Fibroblast of pulmonary artery (primary cell): ENCODE results near the gene DNLZ.

Experiments
- DNase-seq: peaks from one replicate; pipeline ENCODE4 v3.0.0-alpha.2; 2010; ENCODE audit warnings: low read depth
- H3K4me3 ChIP-seq: replicated peaks from 2 replicates; pipeline ENCODE4 v1.5.1; 2011; ENCODE audit warnings: low read depth, mild to moderate bottlenecking, control low read depth, low read length, moderate library complexity
- TF ChIP-seq, protein P1 (sequence below): IDR thresholded peaks from 2 replicates; pipeline ENCODE4 v1.5.1; 2011; ENCODE audit warnings: mild to moderate bottlenecking, control low read depth, low read length, inconsistent platforms; ENCODE audit errors: missing control alignments

The DNLZ gene

DNA sequence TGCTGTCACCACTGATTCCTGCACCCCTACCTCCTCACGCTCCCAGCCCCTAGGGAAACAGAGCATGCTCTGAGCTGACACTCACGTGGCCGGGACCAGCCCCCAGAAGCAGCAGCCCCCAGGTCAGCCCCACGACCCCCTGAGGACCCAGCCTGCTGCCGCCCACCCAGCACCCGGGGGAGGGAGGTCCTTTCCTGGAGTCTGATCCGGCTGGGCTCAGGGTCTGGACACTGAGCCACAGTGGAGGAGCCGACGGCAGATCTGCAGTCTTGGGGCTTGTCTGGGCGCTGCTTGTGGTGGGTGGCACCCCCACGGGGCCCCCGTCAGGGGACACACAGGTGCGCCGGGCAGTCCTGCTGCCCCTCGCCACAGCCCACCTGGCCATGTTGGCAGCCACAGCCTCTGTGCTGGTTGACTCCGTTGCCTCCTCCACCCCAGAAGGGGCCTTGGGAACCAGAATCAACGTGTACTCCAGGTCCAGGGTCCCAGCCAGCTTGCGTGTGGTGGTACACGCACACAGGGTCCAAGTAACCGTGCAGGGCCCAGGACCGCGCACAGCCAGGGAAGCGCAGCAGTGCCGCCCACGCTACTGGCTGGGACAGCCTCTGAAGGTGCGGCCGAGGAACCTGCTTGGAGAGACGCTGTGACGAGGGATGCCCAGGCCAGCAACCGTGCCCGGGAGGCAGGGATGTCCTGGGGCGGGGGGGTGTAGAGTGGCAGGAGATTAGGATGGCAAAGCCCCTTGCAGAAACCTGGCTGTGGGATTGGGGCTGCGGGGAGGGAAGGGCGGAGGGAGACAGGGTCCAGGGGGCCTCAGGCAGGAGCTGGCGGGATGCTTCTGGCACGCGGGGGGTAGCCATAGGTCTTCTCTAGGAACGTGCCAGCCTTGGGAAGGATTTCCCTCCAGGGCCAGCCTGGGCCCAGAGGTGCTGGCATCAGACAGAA is 3.5 kb downstream of the DNLZ start:
- no peak overlapping the region for H3K4me3 ChIP-seq
- no peak for DNase-seq
- TF ChIP-seq, protein P1, sequence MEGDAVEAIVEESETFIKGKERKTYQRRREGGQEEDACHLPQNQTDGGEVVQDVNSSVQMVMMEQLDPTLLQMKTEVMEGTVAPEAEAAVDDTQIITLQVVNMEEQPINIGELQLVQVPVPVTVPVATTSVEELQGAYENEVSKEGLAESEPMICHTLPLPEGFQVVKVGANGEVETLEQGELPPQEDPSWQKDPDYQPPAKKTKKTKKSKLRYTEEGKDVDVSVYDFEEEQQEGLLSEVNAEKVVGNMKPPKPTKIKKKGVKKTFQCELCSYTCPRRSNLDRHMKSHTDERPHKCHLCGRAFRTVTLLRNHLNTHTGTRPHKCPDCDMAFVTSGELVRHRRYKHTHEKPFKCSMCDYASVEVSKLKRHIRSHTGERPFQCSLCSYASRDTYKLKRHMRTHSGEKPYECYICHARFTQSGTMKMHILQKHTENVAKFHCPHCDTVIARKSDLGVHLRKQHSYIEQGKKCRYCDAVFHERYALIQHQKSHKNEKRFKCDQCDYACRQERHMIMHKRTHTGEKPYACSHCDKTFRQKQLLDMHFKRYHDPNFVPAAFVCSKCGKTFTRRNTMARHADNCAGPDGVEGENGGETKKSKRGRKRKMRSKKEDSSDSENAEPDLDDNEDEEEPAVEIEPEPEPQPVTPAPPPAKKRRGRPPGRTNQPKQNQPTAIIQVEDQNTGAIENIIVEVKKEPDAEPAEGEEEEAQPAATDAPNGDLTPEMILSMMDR, result no peak

DNA sequence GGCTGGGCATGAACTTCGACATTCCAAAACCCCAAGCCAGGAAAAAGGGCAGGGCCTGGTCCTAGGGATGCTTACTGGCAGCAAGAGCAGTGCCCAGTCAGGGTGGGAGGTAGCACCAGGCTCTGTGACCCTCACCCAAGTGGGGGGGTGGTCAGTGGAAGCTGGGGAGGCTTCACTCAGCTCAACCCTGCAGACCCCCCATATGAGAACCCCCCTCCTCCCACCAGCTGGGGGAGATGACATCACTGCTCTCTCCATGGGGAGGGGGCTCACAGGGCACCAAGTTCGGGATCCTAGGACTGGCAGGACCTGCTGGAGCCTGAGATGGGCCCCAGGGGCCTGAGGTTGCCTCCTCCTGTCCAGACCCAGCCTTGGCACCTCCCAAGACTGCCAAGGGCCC is 4.7 kb downstream of the DNLZ start:
- no peak overlapping the region for H3K4me3 ChIP-seq
- DNase-seq, result no peak
- TF ChIP-seq, protein P1, result no peak

GRCh38 chr9:136358016-136358415 is 5.5 kb downstream of the DNLZ start:
- H3K4me3 ChIP-seq, result no peak overlapping the region
- DNase-seq, result no peak
- TF ChIP-seq, protein P1, result no peak

- TF ChIP-seq, protein P1, result no peak
- no peak for DNase-seq
- no peak overlapping the region for H3K4me3 ChIP-seq
These were observed 6.3 kb downstream of the DNLZ start for GRCh38 chr9:136357202-136357725.

GRCh38 chr9:136355616-136356557 is 7.7 kb downstream of the DNLZ start:
- DNase-seq, result no peak
- TF ChIP-seq, protein P1, result no peak
- no peak overlapping the region for H3K4me3 ChIP-seq

DNA sequence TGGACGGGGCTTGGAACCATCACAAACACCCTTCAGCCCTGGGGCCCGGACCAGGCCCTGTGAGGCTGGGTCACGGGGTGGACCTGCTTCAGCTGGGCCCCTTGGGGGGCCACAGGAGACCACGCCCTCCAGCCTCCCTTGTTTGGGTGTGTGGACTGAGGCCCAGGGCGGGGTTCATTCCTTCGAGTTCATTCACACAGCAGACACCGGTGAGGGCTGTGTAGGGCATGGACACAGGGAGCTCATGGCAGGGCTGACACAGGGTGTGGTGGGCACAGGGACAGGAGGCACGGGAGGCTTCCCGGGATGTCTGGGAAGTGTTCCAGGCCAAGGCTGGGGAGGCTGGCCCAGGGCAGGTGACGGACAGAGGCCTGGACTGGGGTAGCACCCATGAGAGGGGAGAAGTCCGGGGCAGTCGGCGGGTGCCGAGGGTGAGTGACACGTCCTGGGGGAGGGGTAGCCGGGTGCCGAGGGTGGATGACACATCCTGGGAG is 8.9 kb downstream of the DNLZ start:
- no peak overlapping the region for H3K4me3 ChIP-seq
- TF ChIP-seq, protein P1, result no peak
- no peak for DNase-seq
